ENCODE results near the gene TAC4. TPM values are rescaled to one million over a fixed set of nuclear protein-coding genes. Genes with fewer than 3 reads are reported as not detected.
A peak's percentile ranks its signal among the peaks of the same experiment; 100 is the strongest.

The TAC4 gene
- total and polyA plus RNA-seq, 4 experiments from 2014 or later = not detected

DNA sequence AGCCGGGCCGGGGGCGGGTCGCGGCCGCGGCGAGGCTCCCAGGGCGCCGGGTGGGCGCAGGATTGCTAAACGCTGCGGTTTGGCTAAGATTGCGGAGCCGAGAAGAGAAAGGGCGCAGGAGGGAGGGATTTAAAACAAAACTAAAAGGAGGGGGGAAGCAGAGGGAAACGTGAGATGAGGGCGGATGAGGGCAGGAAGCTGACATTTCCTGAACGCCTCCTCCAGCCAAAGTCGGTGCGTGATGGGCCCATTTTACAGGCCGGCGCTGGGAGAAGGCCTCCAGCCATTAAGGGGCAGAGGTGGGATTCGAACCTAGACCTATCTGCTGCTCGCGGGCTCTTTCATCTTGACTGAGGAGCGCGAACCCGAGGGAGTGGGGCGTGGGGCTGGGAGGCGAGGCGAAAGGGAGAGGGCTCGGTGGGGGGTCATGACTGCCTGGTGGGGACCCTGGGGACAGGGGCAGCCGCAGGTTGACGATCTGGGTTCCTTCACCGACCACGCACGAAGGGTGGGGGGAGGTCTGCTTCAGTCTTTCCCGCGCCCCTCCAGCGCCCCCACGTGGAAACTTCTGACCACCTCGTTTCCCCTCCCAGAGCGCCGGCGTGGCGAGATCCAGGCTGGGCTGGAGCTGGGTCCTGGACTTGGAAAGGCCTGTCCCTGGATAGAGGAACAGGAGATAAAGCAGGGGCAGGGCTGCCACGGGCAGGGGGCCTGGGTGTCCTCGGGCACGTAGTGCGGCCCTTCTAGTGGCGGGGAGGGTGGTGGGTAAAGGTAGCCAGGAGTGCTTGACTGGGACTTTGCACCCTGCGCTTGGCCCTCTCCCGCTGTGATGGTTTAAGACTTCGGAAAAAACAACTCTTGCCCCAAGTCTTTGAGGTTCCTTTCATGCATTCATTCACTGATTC, 3.8 kb upstream of the TAC4 start:
- ChIA-PET CTCF (ENCODE audit: partially characterized antibody) (interaction anchor here (0.7 to 1.8 kb wide), 11 partner anchors 14 to 286 kb away, joined by 3 to 7 read pairs (median 3); partner anchors contain the start of gene SLC35B1), POLR2A (ENCODE audit: partially characterized antibody) (interaction anchor here (0.9 to 3.2 kb wide), 10 partner anchors 12 to 284 kb away, joined by 3 to 16 read pairs (median 4); partner anchors contain the start of genes ITGA3, KAT7 and SPOP)
- DNase-seq = peak; percentile 66 to 79 (median 69)
- Histone ChIP-seq H3K27me3 (ENCODE audit: insufficient read depth, low read length) (no peaks in the 10 kb centered on the region), H3K9me3 (ENCODE audit: control insufficient read depth in 1 of 2, low read length in 2 of 2) (no peaks in the 10 kb centered on the region), H3K36me3 (ENCODE audit: insufficient read depth, low read length) (no peaks in the 10 kb centered on the region), H3K27ac (ENCODE audit: low read depth, low read length) (peak overlapping the region; percentile 54), H3K4me1 (ENCODE audit: insufficient read depth, low read length) (peaks cover 16% of the 10 kb centered on the region), H3K4me3 (ENCODE audit: low read length in 2 of 2) (peak overlapping the region; percentile 60 to 87)
- Mint-ChIP-seq H3K36me3 (peaks cover 0 to 11% of the 10 kb centered on the region in 2 donors), H3K27me3 (peaks cover 0 to 2% of the 10 kb centered on the region in 2 donors), H3K9me3 (peaks cover 0 to 2% (median 0%) of the 10 kb centered on the region in 8 donors), H3K27ac (peak overlapping the region; percentile 89 to 98 (median 95)), H3K4me3 (peak overlapping the region; percentile 88 to 95 (median 92)), H3K4me1 (peaks cover 12 to 31% (median 20%) of the 10 kb centered on the region in 4 donors)
- intact Hi-C loops (cut with micrococcal nuclease) = loop anchor here (1.0 to 10.0 kb wide), 5 partner anchors 34 to 283 kb away; partner anchors contain the start of genes KAT7 and PDK2

DNA sequence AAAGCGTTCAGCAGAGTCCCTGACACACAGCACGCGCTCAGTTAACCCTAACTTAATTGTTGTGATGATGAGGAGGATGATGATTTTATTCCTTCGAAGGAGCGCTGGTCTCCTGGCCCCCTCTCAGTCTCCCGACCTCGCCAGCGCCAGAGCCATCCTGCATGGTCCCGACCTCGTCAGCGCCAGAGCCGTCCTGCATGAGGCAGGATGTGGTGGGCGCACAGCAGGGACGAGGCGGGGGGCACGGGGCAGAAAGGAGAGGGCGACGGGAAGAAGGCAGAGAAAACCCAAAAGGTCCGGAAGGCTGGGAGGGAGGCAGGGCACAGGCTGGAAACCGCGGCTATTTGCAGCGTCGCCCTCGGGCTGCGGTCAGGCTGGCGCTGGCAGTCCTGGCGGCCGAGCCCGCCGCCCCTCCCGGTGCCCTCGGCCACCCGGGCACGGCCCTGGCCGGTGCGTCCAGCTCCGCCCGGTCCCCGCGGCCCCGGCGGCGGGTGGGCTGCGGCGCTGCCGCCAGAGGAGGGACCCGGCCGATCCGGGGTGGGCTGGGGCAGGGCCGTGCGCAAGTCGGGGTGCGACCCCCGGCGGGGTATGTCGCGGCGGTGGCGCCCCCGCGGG, 3.0 kb upstream of the TAC4 start:
- peak in 1 of 5 donors; percentile 4 for DNase-seq
- no peaks in the 10 kb centered on the region for H3K9me3 ChIP-seq (ENCODE audit: control insufficient read depth in 1 of 2, low read length in 2 of 2)

DNA sequence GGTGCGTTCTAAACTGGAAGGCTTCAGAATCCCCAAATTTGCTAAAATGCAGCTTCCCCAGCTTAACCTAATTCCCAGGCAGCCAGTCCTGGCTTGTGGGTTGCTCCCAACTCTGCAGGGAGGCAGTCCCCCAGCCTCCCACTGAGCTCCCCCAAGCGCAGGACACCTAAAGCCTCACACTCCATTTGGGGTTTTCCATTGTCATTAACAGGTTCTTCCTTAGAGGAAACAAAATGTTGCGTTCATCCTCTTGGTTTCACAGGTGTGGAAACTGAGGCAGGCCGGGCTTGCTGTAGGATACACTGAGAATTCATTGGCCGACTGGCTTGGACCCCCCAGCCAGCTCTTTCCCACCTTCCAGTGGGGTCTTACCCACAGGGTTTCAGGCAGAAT, 2.3 kb upstream of the TAC4 start:
- Histone ChIP-seq H3K4me1 (ENCODE audit: insufficient read depth, low read length) (peaks cover 17% of the 10 kb centered on the region), H3K4me3 (ENCODE audit: low read length in 2 of 2) (no peak overlapping the region), H3K36me3 (ENCODE audit: insufficient read depth, low read length) (no peaks in the 10 kb centered on the region), H3K9me3 (ENCODE audit: control insufficient read depth in 1 of 2, low read length in 2 of 2) (no peaks in the 10 kb centered on the region), H3K27ac (ENCODE audit: low read depth, low read length) (peak overlapping the region; percentile 25), H3K27me3 (ENCODE audit: insufficient read depth, low read length) (no peaks in the 10 kb centered on the region)
- intact Hi-C loops (cut with micrococcal nuclease) = loop anchor here (2.0 to 10.0 kb wide), 3 partner anchors 33 to 245 kb away; partner anchors contain the start of gene PDK2
- Mint-ChIP-seq H3K36me3 (peaks cover 0 to 12% of the 10 kb centered on the region in 2 donors), H3K9me3 (peaks cover 0 to 2% (median 0%) of the 10 kb centered on the region in 8 donors), H3K27me3 (no peaks in the 10 kb centered on the region), H3K4me3 (peak overlapping the region; percentile 87 to 97 (median 90)), H3K4me1 (peaks cover 12 to 37% (median 25%) of the 10 kb centered on the region in 4 donors), H3K27ac (peak overlapping the region in 6 of 7 donors; percentile 25 to 92 (median 90))
- CTCF ChIA-PET (ENCODE audit: partially characterized antibody) = interaction anchor here (0.6 to 1.8 kb wide), 7 partner anchors 12 to 721 kb away, joined by 3 to 7 read pairs (median 4); no protein-coding TSS in a partner anchor
- POLR2A ChIA-PET (ENCODE audit: partially characterized antibody) = interaction anchor here (0.6 to 3.2 kb wide), 8 partner anchors 11 to 244 kb away, joined by 3 to 16 read pairs (median 4); partner anchors contain the start of genes FAM117A, KAT7 and SLC35B1
- DNase-seq = no peak

More for the DNA sequence above, 3.0 kb upstream of the TAC4 start:
- H3K4me1 ChIP-seq (ENCODE audit: insufficient read depth, low read length) = peaks cover 16% of the 10 kb centered on the region
- H3K4me3 ChIP-seq (ENCODE audit: low read length in 2 of 2) = peak overlapping the region in 1 of 2 donors; percentile 87
- peak overlapping the region; percentile 25 for H3K27ac ChIP-seq (ENCODE audit: low read depth, low read length)
- Mint-ChIP-seq H3K36me3 (peaks cover 0 to 11% of the 10 kb centered on the region in 2 donors), H3K4me3 (peak overlapping the region; percentile 87 to 97 (median 90)), H3K27ac (peak overlapping the region; percentile 87 to 95 (median 91)), H3K9me3 (peaks cover 0 to 2% (median 0%) of the 10 kb centered on the region in 8 donors), H3K27me3 (peaks cover 0 to 2% of the 10 kb centered on the region in 2 donors), H3K4me1 (peaks cover 12 to 31% (median 20%) of the 10 kb centered on the region in 4 donors)
- H3K27me3 ChIP-seq (ENCODE audit: insufficient read depth, low read length) = no peaks in the 10 kb centered on the region
- no peaks in the 10 kb centered on the region for H3K36me3 ChIP-seq (ENCODE audit: insufficient read depth, low read length)
- CTCF ChIA-PET (ENCODE audit: partially characterized antibody) = interaction anchor here (1.0 to 1.8 kb wide), 10 partner anchors 13 to 283 kb away, joined by 3 to 7 read pairs (median 4); partner anchors contain the start of gene SLC35B1
- POLR2A ChIA-PET (ENCODE audit: partially characterized antibody) = interaction anchor here (1.0 to 3.2 kb wide), 9 partner anchors 11 to 283 kb away, joined by 3 to 16 read pairs (median 5); partner anchors contain the start of genes KAT7 and SPOP
- intact Hi-C loops (cut with micrococcal nuclease) = loop anchor here (1.0 to 10.0 kb wide), 5 partner anchors 34 to 283 kb away; partner anchors contain the start of genes KAT7 and PDK2

DNA sequence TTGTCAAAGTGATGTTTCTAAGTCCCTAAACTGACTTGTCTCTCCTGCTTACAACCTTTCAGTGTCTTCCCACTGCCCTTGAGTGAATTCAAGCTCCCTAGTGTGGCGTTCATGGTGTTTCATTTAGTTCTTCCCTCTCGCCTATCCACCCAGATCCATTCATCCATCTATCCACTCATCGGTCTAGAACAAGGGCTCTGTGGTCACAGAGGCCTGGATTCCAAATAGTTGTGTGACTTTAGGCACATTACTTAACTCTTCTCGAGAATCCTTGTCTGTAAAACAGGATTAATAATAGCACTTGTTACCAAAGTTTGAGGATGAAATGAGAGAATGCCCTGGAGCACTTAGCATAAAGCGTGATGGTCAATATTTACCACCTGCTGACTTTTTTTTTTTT, 870 bp upstream of the TAC4 start:
- no peaks in the 10 kb centered on the region for H3K27me3 Mint-ChIP-seq
- H3K4me1 Mint-ChIP-seq = peaks cover 15 to 50% (median 37%) of the 10 kb centered on the region in 4 donors
- peaks cover 23% of the 10 kb centered on the region for H3K4me1 ChIP-seq (ENCODE audit: insufficient read depth, low read length)
- no peak overlapping the region for H3K4me3 ChIP-seq (ENCODE audit: low read length in 2 of 2)
- H3K27ac ChIP-seq (ENCODE audit: low read depth, low read length) = no peak overlapping the region
- ChIA-PET POLR2A (ENCODE audit: partially characterized antibody) (interaction anchor here (1.5 kb wide), 2 partner anchors 85 to 109 kb away, joined by 4 to 5 read pairs; partner anchors contain the start of gene FAM117A), CTCF (ENCODE audit: partially characterized antibody) (interaction anchor here (1.1 to 1.8 kb wide), 3 partner anchors 27 to 148 kb away, joined by 3 to 7 read pairs (median 4); no protein-coding TSS in a partner anchor)
- peaks cover 0 to 19% of the 10 kb centered on the region in 2 donors for H3K36me3 Mint-ChIP-seq
- peak overlapping the region in 3 of 7 donors; percentile 2 to 31 (median 11) for H3K27ac Mint-ChIP-seq
- no peak for DNase-seq
- H3K9me3 Mint-ChIP-seq = peaks cover 0 to 2% (median 0%) of the 10 kb centered on the region in 8 donors
- H3K36me3 ChIP-seq (ENCODE audit: insufficient read depth, low read length) = no peaks in the 10 kb centered on the region
- no peaks in the 10 kb centered on the region for H3K27me3 ChIP-seq (ENCODE audit: insufficient read depth, low read length)
- H3K4me3 Mint-ChIP-seq = no peak overlapping the region
- intact Hi-C loops (cut with micrococcal nuclease) = no loop called here
- no peaks in the 10 kb centered on the region for H3K9me3 ChIP-seq (ENCODE audit: control insufficient read depth in 1 of 2, low read length in 2 of 2)

DNA sequence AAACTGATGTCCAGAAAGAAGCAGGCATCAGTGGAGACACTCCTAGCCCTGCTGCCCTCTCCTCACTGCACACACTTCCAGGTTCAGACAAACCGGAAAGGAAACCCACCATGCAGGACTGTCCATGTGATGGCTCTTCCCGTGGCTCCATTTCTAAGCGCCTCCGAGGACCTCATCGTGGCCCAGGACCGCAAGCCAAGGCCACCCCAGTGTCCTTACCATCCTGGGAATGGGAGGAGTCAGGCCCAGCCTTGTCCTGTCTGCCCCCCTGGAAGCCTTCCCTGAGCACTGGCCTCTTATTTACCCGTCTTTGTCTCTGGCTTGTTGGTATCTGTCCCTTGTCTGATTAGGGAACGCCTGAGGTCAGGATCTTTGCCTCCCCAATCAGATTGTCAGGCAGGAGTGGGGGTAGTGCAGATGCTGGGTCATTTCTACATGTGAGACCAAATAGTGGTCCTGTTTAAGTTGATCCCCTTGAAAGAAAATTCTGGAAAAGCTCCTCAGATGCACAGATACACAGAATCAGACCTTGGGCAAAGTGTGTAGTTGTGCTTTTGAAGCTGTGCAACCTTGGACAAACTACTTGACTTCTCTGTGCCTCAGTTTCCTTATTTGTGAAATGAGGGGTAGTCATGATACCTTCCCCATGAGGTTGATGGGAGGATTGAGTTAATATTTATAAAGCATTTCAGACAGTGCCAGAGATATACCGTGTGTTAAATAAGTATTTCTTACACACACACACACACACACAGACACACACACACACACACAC, 744 bp downstream of the TAC4 start:
- no peaks in the 10 kb centered on the region for H3K36me3 ChIP-seq (ENCODE audit: insufficient read depth, low read length)
- Mint-ChIP-seq H3K9me3 (peaks cover 0 to 2% (median 0%) of the 10 kb centered on the region in 8 donors), H3K4me1 (peaks cover 13 to 54% (median 36%) of the 10 kb centered on the region in 4 donors), H3K36me3 (peaks cover 0 to 25% of the 10 kb centered on the region in 2 donors), H3K4me3 (peak overlapping the region in 1 of 8 donors; percentile 28), H3K27ac (peak overlapping the region in 3 of 7 donors; percentile 8 to 29 (median 9)), H3K27me3 (no peaks in the 10 kb centered on the region)
- H3K4me1 ChIP-seq (ENCODE audit: insufficient read depth, low read length) = peaks cover 21% of the 10 kb centered on the region
- no peak for DNase-seq
- POLR2A ChIA-PET (ENCODE audit: partially characterized antibody) = interaction anchor here (1.4 kb wide), 1 partner anchor 17 kb away, joined by 3 read pairs; no protein-coding TSS in a partner anchor
- CTCF ChIA-PET (ENCODE audit: partially characterized antibody) = interaction anchor here (1.0 to 1.8 kb wide), 2 partner anchors 149 to 150 kb away, joined by 3 to 4 read pairs; no protein-coding TSS in a partner anchor
- no peak overlapping the region for H3K4me3 ChIP-seq (ENCODE audit: low read length in 2 of 2)
- H3K27ac ChIP-seq (ENCODE audit: low read depth, low read length) = no peak overlapping the region
- no peaks in the 10 kb centered on the region for H3K9me3 ChIP-seq (ENCODE audit: control insufficient read depth in 1 of 2, low read length in 2 of 2)
- intact Hi-C loops (cut with micrococcal nuclease) = no loop called here
- no peaks in the 10 kb centered on the region for H3K27me3 ChIP-seq (ENCODE audit: insufficient read depth, low read length)

DNA sequence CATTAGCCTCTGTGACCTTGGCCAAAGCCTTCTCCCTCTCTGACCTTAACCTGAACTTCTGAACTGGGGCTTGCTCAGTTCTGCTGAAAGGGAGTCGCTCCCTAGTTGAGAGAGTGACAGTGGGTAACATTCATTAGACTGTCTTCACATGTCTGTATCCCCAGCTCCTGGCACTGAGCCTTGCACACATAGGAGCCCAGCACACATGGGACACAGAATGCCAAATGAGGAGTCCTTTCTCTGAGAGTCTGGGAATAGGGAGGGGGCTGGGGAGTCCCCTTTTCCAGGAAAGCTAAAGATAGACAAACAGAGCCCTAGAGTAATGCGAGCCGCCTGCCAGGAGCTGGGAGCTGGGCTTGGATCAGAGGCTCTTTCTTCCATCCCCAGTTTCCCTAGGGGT, 2.5 kb downstream of the TAC4 start:
- Mint-ChIP-seq H3K9me3 (peaks cover 0 to 2% (median 0%) of the 10 kb centered on the region in 8 donors), H3K36me3 (peaks cover 0 to 21% of the 10 kb centered on the region in 2 donors), H3K27ac (peak overlapping the region in 6 of 7 donors; percentile 19 to 79 (median 42)), H3K4me3 (no peak overlapping the region), H3K4me1 (peaks cover 4 to 37% (median 25%) of the 10 kb centered on the region in 4 donors), H3K27me3 (no peaks in the 10 kb centered on the region)
- Histone ChIP-seq H3K4me1 (ENCODE audit: insufficient read depth, low read length) (peaks cover 8% of the 10 kb centered on the region), H3K9me3 (ENCODE audit: control insufficient read depth in 1 of 2, low read length in 2 of 2) (no peaks in the 10 kb centered on the region), H3K36me3 (ENCODE audit: insufficient read depth, low read length) (no peaks in the 10 kb centered on the region), H3K27ac (ENCODE audit: low read depth, low read length) (no peak overlapping the region), H3K27me3 (ENCODE audit: insufficient read depth, low read length) (no peaks in the 10 kb centered on the region), H3K4me3 (ENCODE audit: low read length in 2 of 2) (no peak overlapping the region)
- ChIA-PET CTCF (ENCODE audit: partially characterized antibody) (interaction anchor here (1.7 kb wide), 1 partner anchor 15 kb away, joined by 5 read pairs; no protein-coding TSS in a partner anchor), POLR2A (ENCODE audit: partially characterized antibody) (interaction anchor here (1.2 to 1.4 kb wide), 2 partner anchors 14 to 16 kb away, joined by 3 read pairs; no protein-coding TSS in a partner anchor)
- no peak for DNase-seq
- intact Hi-C loops (cut with micrococcal nuclease) = no loop called here

Measured in CD4-positive, alpha-beta memory T cell (primary cell).